NCI-H510A (cell line): ENCODE measurements around the gene NHEJ1.

Source experiments
- DNase-seq: peaks from one replicate; lab custom pipeline; 2025; lab: John Stamatoyannopoulos, UW

The NHEJ1 gene

GRCh38 chr2:219087361-219087760 is 73.3 kb downstream of the NHEJ1 start:
- DNase-seq: no peak

GRCh38 chr2:219086196-219086595 is 74.4 kb downstream of the NHEJ1 start:
- DNase-seq: no peak

- DNase-seq: no peak
Observed at GRCh38 chr2:219084791-219085190, 75.8 kb downstream of the NHEJ1 start.

- DNase-seq: no peak
Observed at GRCh38 chr2:219082332-219082958, 78.2 kb downstream of the NHEJ1 start.

- no peak for DNase-seq
Observed at GRCh38 chr2:219081701-219082331, 78.8 kb downstream of the NHEJ1 start.

- no peak for DNase-seq
Observed at GRCh38 chr2:219081096-219081495, 79.5 kb downstream of the NHEJ1 start.

- DNase-seq: no peak
Observed at GRCh38 chr2:219079417-219079816, 81.2 kb downstream of the NHEJ1 start.

GRCh38 chr2:219078951-219079350 is 81.7 kb downstream of the NHEJ1 start:
- DNase-seq: no peak

GRCh38 chr2:219078126-219078525 is 82.5 kb downstream of the NHEJ1 start:
- no peak for DNase-seq

- DNase-seq: no peak
Observed at GRCh38 chr2:219076253-219076652, 84.4 kb downstream of the NHEJ1 start.

- DNase-seq: peak; percentile 44
Observed at GRCh38 chr2:219073413-219074129, 87.0 kb downstream of the NHEJ1 start.

GRCh38 chr2:219072741-219073250 is 87.8 kb downstream of the NHEJ1 start:
- DNase-seq: no peak

- DNase-seq: no peak
Observed at GRCh38 chr2:219071131-219071816, 89.3 kb downstream of the NHEJ1 start.

GRCh38 chr2:219065484-219065883 is 95.1 kb downstream of the NHEJ1 start:
- DNase-seq: no peak

- no peak for DNase-seq
Observed at GRCh38 chr2:219062081-219062480, 98.5 kb downstream of the NHEJ1 start.

- DNase-seq: no peak
Observed at GRCh38 chr2:219060821-219061791, 99.5 kb downstream of the NHEJ1 start, which contains the start of gene IHH. Gene IHH (minus strand): TSS chr2:219060921. CDS start chr2:219060467, 454 bp downstream.

GRCh38 chr2:219059725-219060682 is 100.6 kb downstream of the NHEJ1 start:
- no peak for DNase-seq

GRCh38 chr2:219059375-219059724 is 101.3 kb downstream of the NHEJ1 start:
- no peak for DNase-seq

GRCh38 chr2:219058541-219059374 is 101.9 kb downstream of the NHEJ1 start:
- DNase-seq: no peak
